Loucy (cell line): ENCODE data around the gene RNF4.
"Not testable (repeated sequence)": the region's sequence is repeated elsewhere in the genome, so short reads cannot be mapped to it uniquely, and the experiment has no call there.

Experiments used
- H2AFZ ChIP-seq: fragments of 200-600 bp; sonication (generic); 2 replicates; pipeline ENCODE4 v1.6.0; 2016; ENCODE audit warnings: antibody characterized with exemption, mild to moderate bottlenecking, low read length, moderate library complexity
- H3F3A ChIP-seq: fragments of 200-600 bp; 2 replicates; pipeline ENCODE4 v1.6.0; 2016; ENCODE audit warnings: antibody characterized with exemption, low read depth, mild to moderate bottlenecking
- H3K27me3 ChIP-seq: fragments of 200-600 bp; sonication (generic); 2 replicates; pipeline ENCODE4 v1.6.1; 2014; ENCODE audit warnings: low read length, mild to moderate bottlenecking; ENCODE audit not compliant: insufficient read depth, poor library complexity, severe bottlenecking
- H3K36me3 ChIP-seq: fragments of 200-600 bp; sonication (generic); 2 replicates; pipeline ENCODE4 v1.6.1; 2016; ENCODE audit warnings: low read length; ENCODE audit not compliant: insufficient read depth
- H3K4me1 ChIP-seq: fragments of 200-600 bp; sonication (generic); 2 replicates; pipeline ENCODE4 v1.5.1; 2014; ENCODE audit warnings: low read length, mild to moderate bottlenecking; ENCODE audit not compliant: insufficient read depth, poor library complexity, severe bottlenecking
- H3K4me2 ChIP-seq: fragments of 200-600 bp; sonication (generic); 2 replicates; pipeline ENCODE4 v1.6.0; 2014; ENCODE audit warnings: antibody characterized with exemption, low read length, low read depth, mild to moderate bottlenecking; ENCODE audit not compliant: poor library complexity, severe bottlenecking
- H3K4me3 ChIP-seq: fragments of 200-600 bp; sonication (generic); 2 replicates; pipeline ENCODE4 v1.5.1; 2014; ENCODE audit warnings: low read length, mild to moderate bottlenecking, mixed read lengths; ENCODE audit not compliant: poor library complexity, severe bottlenecking
- H3K79me2 ChIP-seq: fragments of 200-600 bp; sonication (generic); 2 replicates; pipeline ENCODE4 v1.6.1; 2014; ENCODE audit warnings: low read length; ENCODE audit not compliant: insufficient read depth
- H3K9ac ChIP-seq: fragments of 200-600 bp; sonication (generic); 2 replicates; pipeline ENCODE4 v1.6.0; 2014; ENCODE audit warnings: mild to moderate bottlenecking, low read depth, low read length, moderate library complexity; ENCODE audit not compliant: poor library complexity, severe bottlenecking
- H3K9me2 ChIP-seq: fragments of 200-600 bp; sonication (generic); replicated peaks from 2 replicates; pipeline ENCODE4 v1.6.1; 2016; ENCODE audit warnings: low read depth, low read length, mixed read lengths
- H3K9me3 ChIP-seq: fragments of 200-600 bp; sonication (generic); 2 replicates; pipeline ENCODE4 v1.6.1; 2014; ENCODE audit warnings: mild to moderate bottlenecking, antibody characterized with exemption, low read length, low read depth; ENCODE audit not compliant: insufficient read depth
- H4K20me1 ChIP-seq: fragments of 200-600 bp; sonication (generic); 2 replicates; pipeline ENCODE4 v1.6.0; 2014; ENCODE audit warnings: antibody characterized with exemption, low read length, mild to moderate bottlenecking; ENCODE audit not compliant: insufficient read depth, poor library complexity, severe bottlenecking
- EZH2phosphoT487 ChIP-seq: fragments of 200-600 bp; IDR thresholded peaks from 2 replicates; pipeline ENCODE4 v1.6.1; 2018; ENCODE audit warnings: antibody characterized with exemption, mild to moderate bottlenecking, moderate library complexity, borderline replicate concordance
- TF ChIP-seq, protein P1 (sequence below): fragments of 200-600 bp; sonication (generic); conservative IDR thresholded peaks from 2 replicates; pipeline ENCODE4 v1.5.1; 2014; ENCODE audit warnings: mild to moderate bottlenecking, antibody characterized with exemption, low read length

RNF4 gene

DNA sequence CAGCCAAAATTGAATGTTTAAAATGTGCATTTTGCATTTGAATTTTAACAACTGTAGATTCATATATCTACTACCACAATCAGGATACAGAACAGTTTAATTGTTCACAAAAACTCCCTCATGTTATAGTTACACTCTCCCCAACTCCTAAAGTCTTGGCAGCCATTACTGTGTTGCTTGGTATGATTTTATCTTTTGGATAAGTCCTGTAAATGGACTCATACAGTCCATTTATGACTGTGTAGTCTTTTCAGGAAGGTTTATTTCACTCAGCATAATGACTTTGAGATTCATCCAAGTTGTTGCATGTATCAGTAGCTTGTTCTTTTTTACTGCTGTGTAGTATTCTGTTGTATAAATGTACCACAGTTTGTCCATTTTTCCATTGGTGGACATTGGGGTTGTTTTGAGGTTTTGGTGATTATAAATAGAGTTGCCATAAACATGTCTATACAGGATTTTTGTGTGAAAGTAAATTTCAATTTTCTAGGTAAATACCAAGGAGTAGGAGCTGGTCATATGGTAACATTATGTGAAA is 77.4 kb downstream of the RNF4 start:
- TF ChIP-seq, protein P1, sequence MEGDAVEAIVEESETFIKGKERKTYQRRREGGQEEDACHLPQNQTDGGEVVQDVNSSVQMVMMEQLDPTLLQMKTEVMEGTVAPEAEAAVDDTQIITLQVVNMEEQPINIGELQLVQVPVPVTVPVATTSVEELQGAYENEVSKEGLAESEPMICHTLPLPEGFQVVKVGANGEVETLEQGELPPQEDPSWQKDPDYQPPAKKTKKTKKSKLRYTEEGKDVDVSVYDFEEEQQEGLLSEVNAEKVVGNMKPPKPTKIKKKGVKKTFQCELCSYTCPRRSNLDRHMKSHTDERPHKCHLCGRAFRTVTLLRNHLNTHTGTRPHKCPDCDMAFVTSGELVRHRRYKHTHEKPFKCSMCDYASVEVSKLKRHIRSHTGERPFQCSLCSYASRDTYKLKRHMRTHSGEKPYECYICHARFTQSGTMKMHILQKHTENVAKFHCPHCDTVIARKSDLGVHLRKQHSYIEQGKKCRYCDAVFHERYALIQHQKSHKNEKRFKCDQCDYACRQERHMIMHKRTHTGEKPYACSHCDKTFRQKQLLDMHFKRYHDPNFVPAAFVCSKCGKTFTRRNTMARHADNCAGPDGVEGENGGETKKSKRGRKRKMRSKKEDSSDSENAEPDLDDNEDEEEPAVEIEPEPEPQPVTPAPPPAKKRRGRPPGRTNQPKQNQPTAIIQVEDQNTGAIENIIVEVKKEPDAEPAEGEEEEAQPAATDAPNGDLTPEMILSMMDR: no peak
- no peak for TF ChIP-seq EZH2phosphoT487
- H3K9ac ChIP-seq: no peak overlapping the region
- H3K36me3 ChIP-seq: peaks cover 5% of the 10 kb centered on the region; the same call in 1 of the 2 replicates
- no peaks in the 10 kb centered on the region for H3K9me3 ChIP-seq
- no peak overlapping the region for H3K4me2 ChIP-seq
- no peak overlapping the region for H3K4me3 ChIP-seq
- peaks cover 95% of the 10 kb centered on the region for H3K79me2 ChIP-seq
- no peaks in the 10 kb centered on the region for H3F3A ChIP-seq
- H2AFZ ChIP-seq: no peak overlapping the region
- H4K20me1 ChIP-seq: peaks cover 69% of the 10 kb centered on the region
- H3K27me3 ChIP-seq: no peaks in the 10 kb centered on the region
- no peaks in the 10 kb centered on the region for H3K4me1 ChIP-seq
- H3K9me2 ChIP-seq: no peaks in the 10 kb centered on the region

DNA sequence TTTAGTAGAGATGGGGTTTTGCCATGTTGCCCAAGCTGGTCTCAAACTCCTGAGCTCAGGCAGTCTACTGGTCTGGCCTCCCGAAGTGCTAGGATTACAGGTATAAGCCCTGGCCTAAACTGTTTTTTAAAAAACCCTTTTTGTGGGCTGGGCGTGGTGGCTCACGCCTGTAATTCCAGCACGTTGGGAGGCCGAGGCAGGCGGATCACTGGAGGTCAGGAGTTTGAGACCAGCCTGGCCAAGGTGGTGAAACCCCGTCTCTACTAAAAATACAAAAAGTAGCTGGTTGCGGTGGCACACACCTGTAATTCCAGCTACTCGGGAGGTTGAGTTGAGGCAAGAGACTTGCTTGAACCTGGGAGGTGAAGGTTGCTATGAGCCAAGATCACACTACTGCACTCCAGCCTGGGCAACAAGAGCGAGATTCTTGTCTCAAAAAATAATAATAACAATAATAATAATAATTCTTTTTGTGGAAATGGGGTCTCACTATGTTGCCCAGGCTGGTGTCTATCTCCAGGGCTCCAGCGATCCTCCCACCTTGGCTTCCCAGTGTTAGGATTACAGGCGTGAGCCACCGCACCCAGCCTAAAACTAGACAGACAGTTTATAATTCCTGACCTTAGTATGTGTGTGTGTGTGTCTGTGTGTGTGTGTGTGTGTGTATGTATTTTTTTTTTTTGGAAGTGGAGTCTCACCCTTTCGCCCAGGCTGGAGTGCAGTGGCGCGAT is 78.2 kb downstream of the RNF4 start:
- H3K36me3 ChIP-seq, H3K27me3 ChIP-seq, H2AFZ ChIP-seq, H3K4me1 ChIP-seq, H3K4me2 ChIP-seq, H3K4me3 ChIP-seq, H3F3A ChIP-seq, H3K9ac ChIP-seq, H3K9me2 ChIP-seq, H3K9me3 ChIP-seq: not testable (repeated sequence)
- peaks cover 95% of the 10 kb centered on the region for H3K79me2 ChIP-seq
- H4K20me1 ChIP-seq: peaks cover 67% of the 10 kb centered on the region

DNA sequence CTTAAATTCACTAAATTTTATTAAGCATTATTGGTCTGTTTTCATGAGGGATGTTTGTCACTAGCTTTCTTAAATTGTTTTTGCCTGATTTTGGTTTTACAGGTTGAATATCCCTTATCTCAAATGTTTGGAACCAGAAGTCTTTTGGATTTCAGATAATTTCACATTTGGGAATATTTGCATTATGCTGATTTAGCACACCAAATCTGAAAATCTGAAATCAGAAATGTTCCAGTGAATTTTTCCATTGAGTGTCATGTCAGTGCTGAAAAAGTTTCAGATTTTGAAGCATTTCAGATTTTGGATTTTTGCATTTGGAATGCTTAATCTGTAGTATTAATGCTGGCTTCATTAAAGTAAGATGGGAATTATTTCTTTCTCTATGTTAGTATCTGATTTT is 82.2 kb downstream of the RNF4 start:
- H3K27me3 ChIP-seq: no peaks in the 10 kb centered on the region
- H3K9me2 ChIP-seq: no peaks in the 10 kb centered on the region
- H3K36me3 ChIP-seq: no peaks in the 10 kb centered on the region
- H3K4me1 ChIP-seq: no peaks in the 10 kb centered on the region
- TF ChIP-seq, protein P1: no peak
- no peak for TF ChIP-seq EZH2phosphoT487
- H2AFZ ChIP-seq: no peak overlapping the region
- H3K9ac ChIP-seq: no peak overlapping the region
- no peaks in the 10 kb centered on the region for H3K9me3 ChIP-seq
- no peak overlapping the region for H3K4me2 ChIP-seq
- H4K20me1 ChIP-seq: peaks cover 60% of the 10 kb centered on the region
- no peaks in the 10 kb centered on the region for H3F3A ChIP-seq
- H3K79me2 ChIP-seq: peaks cover 95% of the 10 kb centered on the region
- H3K4me3 ChIP-seq: no peak overlapping the region

DNA sequence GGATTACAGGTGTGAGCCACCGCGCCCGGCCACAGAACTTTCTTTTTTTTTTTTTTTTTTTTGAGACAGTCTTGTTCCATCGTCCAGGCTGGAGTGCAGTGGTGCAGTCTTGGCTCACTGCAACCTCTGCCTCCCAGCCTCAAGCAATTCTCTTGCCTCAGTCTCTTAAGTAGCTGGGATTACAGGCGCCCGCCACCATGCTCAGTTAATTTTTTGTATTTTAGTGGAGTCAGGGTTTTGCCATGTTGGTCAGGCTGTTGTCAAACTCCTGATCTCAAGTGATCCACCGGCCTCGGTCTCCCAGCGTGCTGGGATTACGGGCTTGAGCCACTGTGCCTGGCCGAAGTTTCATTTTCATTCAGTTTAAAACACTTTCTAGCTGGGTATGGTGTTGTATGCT is 83.9 kb downstream of the RNF4 start:
- Histone ChIP-seq H2AFZ (no peak overlapping the region), H3K4me2 (no peak overlapping the region), H3F3A (no peaks in the 10 kb centered on the region), H3K4me3 (no peak overlapping the region), H3K79me2 (peaks cover 94% of the 10 kb centered on the region), H3K36me3 (no peaks in the 10 kb centered on the region), H3K9me2 (no peaks in the 10 kb centered on the region), H4K20me1 (peaks cover 60% of the 10 kb centered on the region), H3K27me3 (no peaks in the 10 kb centered on the region), H3K4me1 (no peaks in the 10 kb centered on the region), H3K9me3 (no peaks in the 10 kb centered on the region), H3K9ac (no peak overlapping the region)
- TF ChIP-seq EZH2phosphoT487: no peak
- TF ChIP-seq, protein P1: no peak
